ENCODE data around the gene AP1B1.

Gene AP1B1

GRCh38 chr22:29323641-29324040 lies 64.7 kb downstream of the AP1B1 start:
- no peak overlapping the region for H3K4me3 ChIP-seq (ENCODE audit: low read depth, low read length)
- TF ChIP-seq CTCF (IDR thresholded peaks at IDR 0.05; ENCODE audit: low read depth, low read length, missing control alignments), result no peak
- no peak for DNase-seq (ENCODE audit: low read depth)

- no peak for DNase-seq (ENCODE audit: low read depth)
- no peak for TF ChIP-seq CTCF (IDR thresholded peaks at IDR 0.05; ENCODE audit: low read depth, low read length, missing control alignments)
- no peak overlapping the region for H3K4me3 ChIP-seq (ENCODE audit: low read depth, low read length)
Observed at GRCh38 chr22:29320546-29320945, 67.8 kb downstream of the AP1B1 start.

- H3K4me3 ChIP-seq (ENCODE audit: low read depth, low read length), result no peak overlapping the region
- no peak for TF ChIP-seq CTCF (IDR thresholded peaks at IDR 0.05; ENCODE audit: low read depth, low read length, missing control alignments)
- no peak for DNase-seq (ENCODE audit: low read depth)
Observed at GRCh38 chr22:29319072-29319471, 69.3 kb downstream of the AP1B1 start.

GRCh38 chr22:29317827-29318454 lies 70.4 kb downstream of the AP1B1 start:
- no peak for TF ChIP-seq CTCF (IDR thresholded peaks at IDR 0.05; ENCODE audit: low read depth, low read length, missing control alignments)
- no peak for DNase-seq (ENCODE audit: low read depth)
- no peak overlapping the region for H3K4me3 ChIP-seq (ENCODE audit: low read depth, low read length)

GRCh38 chr22:29316141-29316828 lies 72.1 kb downstream of the AP1B1 start:
- DNase-seq (ENCODE audit: low read depth), result no peak
- no peak overlapping the region for H3K4me3 ChIP-seq (ENCODE audit: low read depth, low read length)
- no peak for TF ChIP-seq CTCF (IDR thresholded peaks at IDR 0.05; ENCODE audit: low read depth, low read length, missing control alignments)

GRCh38 chr22:29315286-29316140 lies 72.9 kb downstream of the AP1B1 start, which contains the start of gene RASL10A:
RASL10A (minus strand) TSS chr22:29315697; CDS start chr22:29315246, 451 bp downstream.
- no peak within 1 kb of the TSS for H3K4me3 ChIP-seq (ENCODE audit: low read depth, low read length)
- TF ChIP-seq CTCF (IDR thresholded peaks at IDR 0.05; ENCODE audit: low read depth, low read length, missing control alignments), result no peak
- no peak for DNase-seq (ENCODE audit: low read depth)
